Liver (tissue), 3 donors: ENCODE data around the gene OOSP3.

Experiments
- EGR1 ChIP-seq, 2 donors: IDR thresholded peaks; 2 replicates each; pipeline ENCODE4 v1.6.1; 2016 to 2018; ENCODE audit warnings: antibody characterized with exemption in 2 of 2, low read depth in 2 of 2
- FOXA1 ChIP-seq: IDR thresholded peaks from 2 replicates; pipeline ENCODE4 v1.6.1; 2016; ENCODE audit warnings: antibody characterized with exemption
- HNF4A ChIP-seq, 2 donors: conservative IDR thresholded peaks; 2 replicates each; pipeline ENCODE4 v1.6.1; 2016; ENCODE audit warnings: antibody characterized with exemption in 2 of 2, mild to moderate bottlenecking in 2 of 2
- JUND ChIP-seq, 2 donors: IDR thresholded peaks; 2 replicates each; pipeline ENCODE4 v1.6.1; 2016; ENCODE audit warnings: antibody characterized with exemption in 2 of 2
- RAD21 ChIP-seq, 2 donors: IDR thresholded peaks; 2 replicates each; pipeline ENCODE4 v1.6.1; 2016; ENCODE audit warnings: antibody characterized with exemption in 2 of 2, mild to moderate bottlenecking in 2 of 2
- RXRA ChIP-seq, 2 donors: IDR thresholded peaks; 2 replicates each; pipeline ENCODE4 v1.6.1; 2017 to 2018; ENCODE audit warnings: antibody characterized with exemption in 2 of 2, mild to moderate bottlenecking in 1 of 2
- SP1 ChIP-seq: IDR thresholded peaks from 2 replicates; pipeline ENCODE4 v1.6.1; 2018; ENCODE audit warnings: antibody characterized with exemption, mild to moderate bottlenecking
- TAF1 ChIP-seq: conservative IDR thresholded peaks from 2 replicates; pipeline ENCODE4 v1.6.1; 2016; ENCODE audit warnings: antibody characterized with exemption, mild to moderate bottlenecking
- YY1 ChIP-seq: IDR thresholded peaks from 2 replicates; pipeline ENCODE4 v1.6.1; 2016; ENCODE audit warnings: antibody characterized with exemption, mild to moderate bottlenecking
- TF ChIP-seq, protein P1 (sequence below): fragments of 150-350 bp; IDR thresholded peaks from 2 replicates; pipeline ENCODE4 v1.5.1; 2017; ENCODE audit warnings: improper control_type of control experiment, low read depth, low read length; ENCODE audit not compliant: missing input control
- TF ChIP-seq, protein P2 (sequence below): IDR thresholded peaks from 2 replicates; pipeline ENCODE4 v1.6.1; 2016; ENCODE audit warnings: antibody characterized with exemption, mild to moderate bottlenecking
- TF ChIP-seq, protein P3 (sequence below): IDR thresholded peaks from 2 replicates; pipeline ENCODE4 v1.6.1; 2016; ENCODE audit warnings: antibody characterized with exemption
- TF ChIP-seq, protein P4 (sequence below): IDR thresholded peaks from 2 replicates; pipeline ENCODE4 v1.6.1; 2016; ENCODE audit warnings: antibody characterized with exemption
- TF ChIP-seq, protein P5 (sequence below): IDR thresholded peaks from 2 replicates; pipeline ENCODE4 v1.6.1; 2016; ENCODE audit warnings: antibody characterized with exemption
- donor health status: healthy.
- donor health status: healthy.

DNA sequence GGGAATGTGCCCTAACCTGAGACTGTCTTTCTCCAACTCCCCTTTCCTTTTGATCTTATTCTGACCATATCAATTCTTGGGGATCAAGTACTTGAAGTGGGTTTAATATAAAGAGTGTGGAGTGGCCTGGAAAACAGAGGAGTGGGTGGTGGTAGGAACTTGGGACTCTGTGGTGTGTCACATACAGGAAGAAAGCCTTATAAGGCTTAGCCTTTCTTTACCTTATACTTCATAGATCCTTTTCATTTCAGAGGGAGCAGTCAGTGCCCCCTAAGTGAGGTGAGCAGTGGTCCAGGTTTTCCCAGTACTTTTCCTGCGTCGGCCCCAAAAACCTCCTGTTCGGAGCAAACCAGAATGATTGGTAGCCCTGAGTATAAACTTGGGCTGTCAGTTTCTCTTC is 60.1 kb downstream of the OOSP3 start:
- TF ChIP-seq, protein P1, sequence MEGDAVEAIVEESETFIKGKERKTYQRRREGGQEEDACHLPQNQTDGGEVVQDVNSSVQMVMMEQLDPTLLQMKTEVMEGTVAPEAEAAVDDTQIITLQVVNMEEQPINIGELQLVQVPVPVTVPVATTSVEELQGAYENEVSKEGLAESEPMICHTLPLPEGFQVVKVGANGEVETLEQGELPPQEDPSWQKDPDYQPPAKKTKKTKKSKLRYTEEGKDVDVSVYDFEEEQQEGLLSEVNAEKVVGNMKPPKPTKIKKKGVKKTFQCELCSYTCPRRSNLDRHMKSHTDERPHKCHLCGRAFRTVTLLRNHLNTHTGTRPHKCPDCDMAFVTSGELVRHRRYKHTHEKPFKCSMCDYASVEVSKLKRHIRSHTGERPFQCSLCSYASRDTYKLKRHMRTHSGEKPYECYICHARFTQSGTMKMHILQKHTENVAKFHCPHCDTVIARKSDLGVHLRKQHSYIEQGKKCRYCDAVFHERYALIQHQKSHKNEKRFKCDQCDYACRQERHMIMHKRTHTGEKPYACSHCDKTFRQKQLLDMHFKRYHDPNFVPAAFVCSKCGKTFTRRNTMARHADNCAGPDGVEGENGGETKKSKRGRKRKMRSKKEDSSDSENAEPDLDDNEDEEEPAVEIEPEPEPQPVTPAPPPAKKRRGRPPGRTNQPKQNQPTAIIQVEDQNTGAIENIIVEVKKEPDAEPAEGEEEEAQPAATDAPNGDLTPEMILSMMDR, result no peak
- TF ChIP-seq EGR1 (IDR thresholded peaks at IDR 0.05; ENCODE audit: low read depth in 2 of 2) (no peak), SP1 (no peak), JUND (IDR thresholded peaks at IDR 0.05) (no peak), TAF1 (no peak), RXRA (IDR thresholded peaks at IDR 0.05) (no peak), FOXA1 (no peak), YY1 (no peak), RAD21 (IDR thresholded peaks at IDR 0.05) (no peak), HNF4A (conservative IDR thresholded peaks at IDR 0.05) (no peak)
- TF ChIP-seq, protein P2, sequence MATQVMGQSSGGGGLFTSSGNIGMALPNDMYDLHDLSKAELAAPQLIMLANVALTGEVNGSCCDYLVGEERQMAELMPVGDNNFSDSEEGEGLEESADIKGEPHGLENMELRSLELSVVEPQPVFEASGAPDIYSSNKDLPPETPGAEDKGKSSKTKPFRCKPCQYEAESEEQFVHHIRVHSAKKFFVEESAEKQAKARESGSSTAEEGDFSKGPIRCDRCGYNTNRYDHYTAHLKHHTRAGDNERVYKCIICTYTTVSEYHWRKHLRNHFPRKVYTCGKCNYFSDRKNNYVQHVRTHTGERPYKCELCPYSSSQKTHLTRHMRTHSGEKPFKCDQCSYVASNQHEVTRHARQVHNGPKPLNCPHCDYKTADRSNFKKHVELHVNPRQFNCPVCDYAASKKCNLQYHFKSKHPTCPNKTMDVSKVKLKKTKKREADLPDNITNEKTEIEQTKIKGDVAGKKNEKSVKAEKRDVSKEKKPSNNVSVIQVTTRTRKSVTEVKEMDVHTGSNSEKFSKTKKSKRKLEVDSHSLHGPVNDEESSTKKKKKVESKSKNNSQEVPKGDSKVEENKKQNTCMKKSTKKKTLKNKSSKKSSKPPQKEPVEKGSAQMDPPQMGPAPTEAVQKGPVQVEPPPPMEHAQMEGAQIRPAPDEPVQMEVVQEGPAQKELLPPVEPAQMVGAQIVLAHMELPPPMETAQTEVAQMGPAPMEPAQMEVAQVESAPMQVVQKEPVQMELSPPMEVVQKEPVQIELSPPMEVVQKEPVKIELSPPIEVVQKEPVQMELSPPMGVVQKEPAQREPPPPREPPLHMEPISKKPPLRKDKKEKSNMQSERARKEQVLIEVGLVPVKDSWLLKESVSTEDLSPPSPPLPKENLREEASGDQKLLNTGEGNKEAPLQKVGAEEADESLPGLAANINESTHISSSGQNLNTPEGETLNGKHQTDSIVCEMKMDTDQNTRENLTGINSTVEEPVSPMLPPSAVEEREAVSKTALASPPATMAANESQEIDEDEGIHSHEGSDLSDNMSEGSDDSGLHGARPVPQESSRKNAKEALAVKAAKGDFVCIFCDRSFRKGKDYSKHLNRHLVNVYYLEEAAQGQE, result no peak
- TF ChIP-seq, protein P3, sequence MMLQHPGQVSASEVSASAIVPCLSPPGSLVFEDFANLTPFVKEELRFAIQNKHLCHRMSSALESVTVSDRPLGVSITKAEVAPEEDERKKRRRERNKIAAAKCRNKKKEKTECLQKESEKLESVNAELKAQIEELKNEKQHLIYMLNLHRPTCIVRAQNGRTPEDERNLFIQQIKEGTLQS, result no peak
- TF ChIP-seq, protein P4, sequence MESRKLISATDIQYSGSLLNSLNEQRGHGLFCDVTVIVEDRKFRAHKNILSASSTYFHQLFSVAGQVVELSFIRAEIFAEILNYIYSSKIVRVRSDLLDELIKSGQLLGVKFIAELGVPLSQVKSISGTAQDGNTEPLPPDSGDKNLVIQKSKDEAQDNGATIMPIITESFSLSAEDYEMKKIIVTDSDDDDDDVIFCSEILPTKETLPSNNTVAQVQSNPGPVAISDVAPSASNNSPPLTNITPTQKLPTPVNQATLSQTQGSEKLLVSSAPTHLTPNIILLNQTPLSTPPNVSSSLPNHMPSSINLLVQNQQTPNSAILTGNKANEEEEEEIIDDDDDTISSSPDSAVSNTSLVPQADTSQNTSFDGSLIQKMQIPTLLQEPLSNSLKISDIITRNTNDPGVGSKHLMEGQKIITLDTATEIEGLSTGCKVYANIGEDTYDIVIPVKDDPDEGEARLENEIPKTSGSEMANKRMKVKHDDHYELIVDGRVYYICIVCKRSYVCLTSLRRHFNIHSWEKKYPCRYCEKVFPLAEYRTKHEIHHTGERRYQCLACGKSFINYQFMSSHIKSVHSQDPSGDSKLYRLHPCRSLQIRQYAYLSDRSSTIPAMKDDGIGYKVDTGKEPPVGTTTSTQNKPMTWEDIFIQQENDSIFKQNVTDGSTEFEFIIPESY, result no peak
- TF ChIP-seq, protein P5, sequence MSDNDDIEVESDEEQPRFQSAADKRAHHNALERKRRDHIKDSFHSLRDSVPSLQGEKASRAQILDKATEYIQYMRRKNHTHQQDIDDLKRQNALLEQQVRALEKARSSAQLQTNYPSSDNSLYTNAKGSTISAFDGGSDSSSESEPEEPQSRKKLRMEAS, result no peak
